ENCODE data around the gene ADORA3. TPM values are rescaled to one million over a fixed set of nuclear protein-coding genes. Genes with fewer than 3 reads are reported as not detected.

The ADORA3 gene
- not detected in 2 replicates for total RNA-seq (2012; rRNA removed)
- polyA plus RNA-seq (2012; rRNA removed) = not detected in 2 replicates
- polyA plus RNA-seq (2012; cell fraction: cytosol; rRNA removed) = not detected in 2 replicates
- polyA plus RNA-seq (2012; cell fraction: nucleus; rRNA removed; ENCODE audit: low replicate concordance) = 0.03 TPM in 1 of 2 replicates, not detected in the other
- percentile 12 among the genes with signal in this experiment for Bru-seq, nascent RNA
- not detected for BruChase-seq, experiment 1, labeled RNA remaining after a 6-hour chase
- BruChase-seq, experiment 2, labeled RNA remaining after a 2-hour chase = not detected
- long read RNA-seq = 0 reads

- Histone ChIP-seq H3K27ac (ENCODE audit: insufficient read depth, low read length) (no peak within 1 kb of the TSS), H3K18ac (ENCODE audit: low read depth, low read length) (no peak within 1 kb of the TSS), H4K91ac (ENCODE audit: insufficient read depth, low read depth, low read length) (no peak within 1 kb of the TSS), H3K9me3 (ENCODE audit: control insufficient read depth, insufficient read depth, low read length) (no peaks in the 10 kb centered on the region), H3K4me2 (ENCODE audit: low read depth, low read length) (no peak within 1 kb of the TSS), H2BK120ac (ENCODE audit: low read depth, low read length) (no peak within 1 kb of the TSS), H4K5ac (ENCODE audit: low read depth, low read length) (no peak within 1 kb of the TSS), H3K79me1 (ENCODE audit: low read depth in 1 of 2, low read length in 2 of 2) (0 out of 4 replicates have a peak, but pooled peaks cover 0 to 8% of the 10 kb centered on the region in 2 experiments), H3K27me3 (ENCODE audit: control insufficient read depth, insufficient read depth, low read length) (peaks cover 22% of the 10 kb centered on the region), H3K9ac (ENCODE audit: low read depth, low read length) (no peak within 1 kb of the TSS), H2BK5ac (ENCODE audit: low read depth, low read length, poor library complexity, severe bottlenecking) (no peak within 1 kb of the TSS), H2AFZ (replicated peaks; ENCODE audit: low read length, poor library complexity) (no peak within 1 kb of the TSS), H3K4me3 (ENCODE audit: insufficient read depth, low read depth, low read length) (no peak within 1 kb of the TSS), H3K36me3 (ENCODE audit: control insufficient read depth, insufficient read depth, low read length) (no peaks in the 10 kb centered on the region), H2BK20ac (ENCODE audit: low read depth, low read length) (no peak within 1 kb of the TSS), H4K8ac (ENCODE audit: low read depth in 2 of 2, low read length in 2 of 2) (no peak within 1 kb of the TSS), H2AK5ac (ENCODE audit: low read depth, low read length) (no peak within 1 kb of the TSS), H3K14ac (replicated peaks; ENCODE audit: low read depth, low read length) (no peak within 1 kb of the TSS), H3K56ac (ENCODE audit: extremely low read depth, insufficient read depth, low read length) (no peak within 1 kb of the TSS), H2AK9ac (replicated peaks; ENCODE audit: low read depth, low read length, poor library complexity) (no peak within 1 kb of the TSS), H3K4ac (ENCODE audit: low read depth, low read length) (no peak within 1 kb of the TSS), H3K4me1 (ENCODE audit: control insufficient read depth, insufficient read depth, low read length) (peaks cover 10% of the 10 kb centered on the region), H4K20me1 (ENCODE audit: insufficient read depth, low read length) (no peaks in the 10 kb centered on the region), H3K23ac (ENCODE audit: low read depth, low read length) (no peak within 1 kb of the TSS), H3K9me1 (ENCODE audit: insufficient read depth, low read length) (no peaks in the 10 kb centered on the region), H2BK15ac (ENCODE audit: low read depth, low read length) (no peak within 1 kb of the TSS)
- TF ChIP-seq RAD21 (IDR thresholded peaks at IDR 0.05; ENCODE audit: low read length) = no peak
- peak; percentile 54 for TF ChIP-seq CEBPB (IDR thresholded peaks at IDR 0.05; ENCODE audit: low read depth, low read length)
- ChIA-PET POLR2A (ENCODE audit: unreplicated experiment) (interaction anchor here (0.5 kb wide), 1 partner anchor 55 kb away, joined by 3 read pairs; no protein-coding TSS in a partner anchor), CTCF (interaction anchor here (0.8 kb wide), 1 partner anchor 9 kb away, joined by 3 read pairs; no protein-coding TSS in a partner anchor)
- dilution Hi-C loops (cut with HindIII; ENCODE audit: low sequenced_read_pairs, unreplicated experiment) = no loop called here
- in situ Hi-C loops (cut with MboI; ENCODE audit: low sequenced_read_pairs) = no loop called here
- DNase-seq = no peak
- 14% methylated on average over 2 of the region's 4 CpGs; no CpG with 5 or more reads in 1 of the 2 experiments for WGBS, 2 experiments (ENCODE audit: extremely low coverage in 2 of 2, insufficient read length in 1 of 2)
- intact Hi-C loops (cut with micrococcal nuclease) = no loop called here
- ATAC-seq (ENCODE audit: low read depth) = no peak
- BruUV-seq (replicated peaks) = no TSS peak
Measured at GRCh38 chr1:111503585-111504060, at the start of gene ADORA3, which contains the start of gene TMIGD3. Gene ADORA3, minus strand, starts transcription at chr1:111503633. Its CDS starts 279 bp downstream, at chr1:111503354. Gene TMIGD3, minus strand, starts transcription at chr1:111503633. Its CDS starts 279 bp downstream, at chr1:111503354.
